ENCODE measurements around the gene COX6A2. TPM values are rescaled to one million over a fixed set of nuclear protein-coding genes. Genes with fewer than 3 reads are reported as not detected.

Gene COX6A2
- total RNA-seq, 4 donors from 2014 or later, result not detected

- 90 to 91% methylated on average over 18 to 40 of the region's 44 CpGs for WGBS, 2 donors
- no peak overlapping the region for H3K4me3 ChIP-seq
- no peak for DNase-seq (ENCODE audit: low spot score in 2 of 2)
These were observed 8.3 kb upstream of the COX6A2 start for GRCh38 chr16:31436221-31437045.

GRCh38 chr16:31435341-31436220 lies 7.4 kb upstream of the COX6A2 start:
- no peak for DNase-seq (ENCODE audit: low spot score in 2 of 2)
- Histone ChIP-seq H3K9me3 (no peaks in the 10 kb centered on the region), H3K36me3 (peaks cover 0 to 16% (median 0%) of the 10 kb centered on the region in 3 donors), H3K4me3 (no peak overlapping the region), H3K27me3 (no peaks in the 10 kb centered on the region), H3K4me1 (no peaks in the 10 kb centered on the region), H3K27ac (no peak overlapping the region)
- WGBS, 2 donors, result 92 to 93% methylated on average over 26 to 34 of the region's 47 CpGs
- no peak for TF ChIP-seq EP300 (IDR thresholded peaks at IDR 0.05)
- TF ChIP-seq POLR2A (IDR thresholded peaks at IDR 0.05), result no peak
- TF ChIP-seq CTCF (IDR thresholded peaks at IDR 0.05), result no peak

More at GRCh38 chr16:31436221-31437045, 8.3 kb upstream of the COX6A2 start:
- TF ChIP-seq EP300 (IDR thresholded peaks at IDR 0.05), result no peak
- Histone ChIP-seq H3K27me3 (no peaks in the 10 kb centered on the region), H3K4me1 (peaks cover 0 to 5% (median 0%) of the 10 kb centered on the region in 4 donors), H3K9me3 (no peaks in the 10 kb centered on the region), H3K27ac (no peak overlapping the region), H3K36me3 (peaks cover 0 to 16% (median 0%) of the 10 kb centered on the region in 3 donors)

- peaks cover 0 to 2% (median 0%) of the 10 kb centered on the region in 3 donors for H3K36me3 ChIP-seq
- H3K4me3 ChIP-seq, result no peak overlapping the region
- WGBS, 2 donors, result 43 to 46% methylated on average over 5 of the region's 5 CpGs
- H3K27me3 ChIP-seq, result no peaks in the 10 kb centered on the region
- H3K4me1 ChIP-seq, result peaks cover 0 to 11% (median 4%) of the 10 kb centered on the region in 4 donors
- TF ChIP-seq POLR2A (IDR thresholded peaks at IDR 0.05) (no peak), EP300 (IDR thresholded peaks at IDR 0.05) (no peak), CTCF (IDR thresholded peaks at IDR 0.05) (no peak)
- H3K27ac ChIP-seq, result no peak overlapping the region
- H3K9me3 ChIP-seq, result no peaks in the 10 kb centered on the region
- DNase-seq (ENCODE audit: low spot score in 2 of 2), result no peak
These were observed 2.4 kb upstream of the COX6A2 start for GRCh38 chr16:31430380-31431052.

GRCh38 chr16:31429796-31430195 lies 1.6 kb upstream of the COX6A2 start:
- Histone ChIP-seq H3K9me3 (no peaks in the 10 kb centered on the region), H3K27me3 (no peaks in the 10 kb centered on the region), H3K4me3 (no peak overlapping the region), H3K27ac (no peak overlapping the region), H3K4me1 (peaks cover 0 to 11% (median 4%) of the 10 kb centered on the region in 4 donors), H3K36me3 (no peaks in the 10 kb centered on the region)
- no peak for DNase-seq (ENCODE audit: low spot score in 2 of 2)
- no peak for TF ChIP-seq CTCF (IDR thresholded peaks at IDR 0.05)
- TF ChIP-seq EP300 (IDR thresholded peaks at IDR 0.05), result no peak
- TF ChIP-seq POLR2A (IDR thresholded peaks at IDR 0.05), result no peak
- 85 to 88% methylated on average over 3 of the region's 3 CpGs for WGBS, 2 donors

- TF ChIP-seq CTCF (IDR thresholded peaks at IDR 0.05) (no peak), EP300 (IDR thresholded peaks at IDR 0.05) (no peak), POLR2A (IDR thresholded peaks at IDR 0.05) (no peak)
- no peak overlapping the region for H3K27ac ChIP-seq
These were observed 1.2 kb upstream of the COX6A2 start for GRCh38 chr16:31429314-31429713.

More at GRCh38 chr16:31429314-31429713, 1.2 kb upstream of the COX6A2 start:
- Histone ChIP-seq H3K4me3 (no peak overlapping the region), H3K36me3 (no peaks in the 10 kb centered on the region), H3K27me3 (no peaks in the 10 kb centered on the region), H3K9me3 (no peaks in the 10 kb centered on the region), H3K4me1 (peaks cover 0 to 11% (median 4%) of the 10 kb centered on the region in 4 donors)
- DNase-seq (ENCODE audit: low spot score in 2 of 2), result no peak
- WGBS, 2 donors, result 5 to 13% methylated on average over 1 of the region's 1 CpG

All from tibial nerve (tissue), 4 donors.